ENCODE results near the gene PAIP1.
"Not testable (repeated sequence)": the region's sequence is repeated elsewhere in the genome, so short reads cannot be mapped to it uniquely, and the experiment has no call there.

The PAIP1 gene

GRCh38 chr5:43570450-43571158 is 13.7 kb upstream of the PAIP1 start:
- no peak for DNase-seq

- no peak for DNase-seq
Measured at GRCh38 chr5:43569236-43569746, 12.4 kb upstream of the PAIP1 start.

- DNase-seq, result no peak
Measured at GRCh38 chr5:43567967-43568366, 11.1 kb upstream of the PAIP1 start.

GRCh38 chr5:43565043-43565442 is 8.2 kb upstream of the PAIP1 start:
- DNase-seq, result no peak

GRCh38 chr5:43564289-43564850 is 7.5 kb upstream of the PAIP1 start:
- DNase-seq, result no peak

GRCh38 chr5:43563321-43563720 is 6.4 kb upstream of the PAIP1 start:
- DNase-seq, result no peak

- no peak for DNase-seq
Measured at GRCh38 chr5:43561356-43561755, 4.5 kb upstream of the PAIP1 start.

- DNase-seq, result no peak
Measured at GRCh38 chr5:43560128-43560527, 3.3 kb upstream of the PAIP1 start.

- not testable (repeated sequence) for DNase-seq
Measured at GRCh38 chr5:43556607-43556856, 345 bp downstream of the PAIP1 start.

- peak; percentile 28 for DNase-seq
Measured at GRCh38 chr5:43555895-43556606, 826 bp downstream of the PAIP1 start.

- DNase-seq, result no peak
Measured at GRCh38 chr5:43554497-43554896, 2.4 kb downstream of the PAIP1 start.

GRCh38 chr5:43553381-43553780 is 3.5 kb downstream of the PAIP1 start:
- no peak for DNase-seq

- DNase-seq, result no peak
Measured at GRCh38 chr5:43551731-43552130, 5.1 kb downstream of the PAIP1 start.

- not testable (repeated sequence) for DNase-seq
Measured at GRCh38 chr5:43549272-43549671, 7.6 kb downstream of the PAIP1 start.

GRCh38 chr5:43548358-43548757 is 8.5 kb downstream of the PAIP1 start:
- DNase-seq, result no peak

GRCh38 chr5:43547532-43547931 is 9.3 kb downstream of the PAIP1 start:
- no peak for DNase-seq

- no peak for DNase-seq
Measured at GRCh38 chr5:43543434-43543833, 13.4 kb downstream of the PAIP1 start.

GRCh38 chr5:43540746-43541145 is 16.1 kb downstream of the PAIP1 start:
- no peak for DNase-seq

GRCh38 chr5:43536972-43537371 is 19.9 kb downstream of the PAIP1 start:
- DNase-seq, result no peak

- no peak for DNase-seq
Measured at GRCh38 chr5:43533646-43534045, 23.2 kb downstream of the PAIP1 start.

- no peak for DNase-seq
Measured at GRCh38 chr5:43530648-43531047, 26.2 kb downstream of the PAIP1 start.

GRCh38 chr5:43523662-43524072 is 33.2 kb downstream of the PAIP1 start:
- no peak for DNase-seq

- no peak for DNase-seq
Measured at GRCh38 chr5:43520615-43521014, 36.3 kb downstream of the PAIP1 start.

- DNase-seq, result no peak
Measured at GRCh38 chr5:43515678-43516048, 41.2 kb downstream of the PAIP1 start.
